Islet of Langerhans (tissue), 1 donor: ENCODE results near the gene ADAMTS4.
A peak's percentile ranks its signal among the peaks of the same experiment; 100 is the strongest.
"Not testable (repeated sequence)": the region's sequence is repeated elsewhere in the genome, so short reads cannot be mapped to it uniquely, and the experiment has no call there.

Source experiments
- FAIRE-seq: peaks from one replicate; lab custom pipeline; 2011; peaks lifted over from hg19 to GRCh38; lab: Jason Lieb, UNC

Gene ADAMTS4, protein sequence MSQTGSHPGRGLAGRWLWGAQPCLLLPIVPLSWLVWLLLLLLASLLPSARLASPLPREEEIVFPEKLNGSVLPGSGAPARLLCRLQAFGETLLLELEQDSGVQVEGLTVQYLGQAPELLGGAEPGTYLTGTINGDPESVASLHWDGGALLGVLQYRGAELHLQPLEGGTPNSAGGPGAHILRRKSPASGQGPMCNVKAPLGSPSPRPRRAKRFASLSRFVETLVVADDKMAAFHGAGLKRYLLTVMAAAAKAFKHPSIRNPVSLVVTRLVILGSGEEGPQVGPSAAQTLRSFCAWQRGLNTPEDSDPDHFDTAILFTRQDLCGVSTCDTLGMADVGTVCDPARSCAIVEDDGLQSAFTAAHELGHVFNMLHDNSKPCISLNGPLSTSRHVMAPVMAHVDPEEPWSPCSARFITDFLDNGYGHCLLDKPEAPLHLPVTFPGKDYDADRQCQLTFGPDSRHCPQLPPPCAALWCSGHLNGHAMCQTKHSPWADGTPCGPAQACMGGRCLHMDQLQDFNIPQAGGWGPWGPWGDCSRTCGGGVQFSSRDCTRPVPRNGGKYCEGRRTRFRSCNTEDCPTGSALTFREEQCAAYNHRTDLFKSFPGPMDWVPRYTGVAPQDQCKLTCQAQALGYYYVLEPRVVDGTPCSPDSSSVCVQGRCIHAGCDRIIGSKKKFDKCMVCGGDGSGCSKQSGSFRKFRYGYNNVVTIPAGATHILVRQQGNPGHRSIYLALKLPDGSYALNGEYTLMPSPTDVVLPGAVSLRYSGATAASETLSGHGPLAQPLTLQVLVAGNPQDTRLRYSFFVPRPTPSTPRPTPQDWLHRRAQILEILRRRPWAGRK

GRCh38 chr1:161198897-161199431, at the start of gene ADAMTS4:
Gene ADAMTS4 (minus strand): TSS chr1:161199054. CDS start chr1:161198627, 427 bp downstream.
- no peak for FAIRE-seq

- no peak for FAIRE-seq
Observed at GRCh38 chr1:161244888-161245287, 46.0 kb upstream of the ADAMTS4 start.

DNA sequence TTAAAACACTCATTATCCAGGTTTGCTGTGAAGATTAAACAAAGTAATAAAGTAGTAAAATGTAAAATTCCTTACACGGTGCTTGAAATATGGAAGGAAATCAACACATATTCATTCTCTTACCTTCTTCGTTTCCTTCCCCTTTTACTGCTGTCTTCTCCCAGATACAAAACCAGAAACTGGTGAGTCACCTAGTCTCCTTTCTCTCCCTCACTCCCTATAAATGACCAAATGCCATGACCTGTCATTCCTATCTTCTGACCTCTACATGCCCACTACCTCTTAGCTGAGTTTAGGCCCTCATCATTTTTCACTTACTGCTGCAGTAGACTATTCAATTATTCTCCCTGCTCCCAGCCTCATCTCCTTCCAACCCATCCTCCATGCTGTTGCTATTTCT, 43.5 kb upstream of the ADAMTS4 start:
- FAIRE-seq, result no peak

GRCh38 chr1:161241682-161242081, 42.8 kb upstream of the ADAMTS4 start:
- no peak for FAIRE-seq

GRCh38 chr1:161238039-161238473, 39.2 kb upstream of the ADAMTS4 start, which contains the start of gene NR1I3:
Gene NR1I3 (minus strand): TSS chr1:161238203. CDS start chr1:161236565, 1,638 bp downstream.
- no peak for FAIRE-seq

- FAIRE-seq, result no peak
Observed at GRCh38 chr1:161235957-161236775, 37.3 kb upstream of the ADAMTS4 start.

- FAIRE-seq, result no peak
Observed at GRCh38 chr1:161233102-161233501, 34.2 kb upstream of the ADAMTS4 start.

DNA sequence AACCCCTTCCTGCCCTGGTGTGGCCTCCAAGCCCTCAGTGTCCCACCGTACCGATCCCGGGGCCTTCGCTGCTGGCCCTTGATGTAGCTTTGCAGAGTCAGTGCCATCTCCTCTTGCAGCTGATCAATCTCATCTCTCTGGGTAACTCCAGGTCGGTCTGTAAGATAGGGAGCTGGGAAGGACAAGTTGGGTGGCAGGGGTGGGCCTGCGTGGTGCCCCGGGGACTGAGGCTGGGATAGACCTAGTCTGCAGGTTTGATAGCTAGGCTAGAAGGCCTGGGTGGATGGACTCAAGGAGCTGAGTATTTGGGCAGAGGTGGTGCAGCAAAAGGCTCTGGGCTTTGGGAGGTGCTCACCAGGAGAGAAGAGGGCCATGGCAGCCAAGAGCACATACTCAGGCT, 31.9 kb upstream of the ADAMTS4 start:
- no peak for FAIRE-seq

GRCh38 chr1:161229896-161230295, 31.0 kb upstream of the ADAMTS4 start:
- no peak for FAIRE-seq

GRCh38 chr1:161228032-161228431, 29.2 kb upstream of the ADAMTS4 start:
- FAIRE-seq, result no peak

- FAIRE-seq, result no peak
Observed at GRCh38 chr1:161227196-161227871, 28.5 kb upstream of the ADAMTS4 start.

GRCh38 chr1:161226759-161227158, 27.9 kb upstream of the ADAMTS4 start:
- no peak for FAIRE-seq

GRCh38 chr1:161226320-161226711, 27.5 kb upstream of the ADAMTS4 start:
- no peak for FAIRE-seq

DNA sequence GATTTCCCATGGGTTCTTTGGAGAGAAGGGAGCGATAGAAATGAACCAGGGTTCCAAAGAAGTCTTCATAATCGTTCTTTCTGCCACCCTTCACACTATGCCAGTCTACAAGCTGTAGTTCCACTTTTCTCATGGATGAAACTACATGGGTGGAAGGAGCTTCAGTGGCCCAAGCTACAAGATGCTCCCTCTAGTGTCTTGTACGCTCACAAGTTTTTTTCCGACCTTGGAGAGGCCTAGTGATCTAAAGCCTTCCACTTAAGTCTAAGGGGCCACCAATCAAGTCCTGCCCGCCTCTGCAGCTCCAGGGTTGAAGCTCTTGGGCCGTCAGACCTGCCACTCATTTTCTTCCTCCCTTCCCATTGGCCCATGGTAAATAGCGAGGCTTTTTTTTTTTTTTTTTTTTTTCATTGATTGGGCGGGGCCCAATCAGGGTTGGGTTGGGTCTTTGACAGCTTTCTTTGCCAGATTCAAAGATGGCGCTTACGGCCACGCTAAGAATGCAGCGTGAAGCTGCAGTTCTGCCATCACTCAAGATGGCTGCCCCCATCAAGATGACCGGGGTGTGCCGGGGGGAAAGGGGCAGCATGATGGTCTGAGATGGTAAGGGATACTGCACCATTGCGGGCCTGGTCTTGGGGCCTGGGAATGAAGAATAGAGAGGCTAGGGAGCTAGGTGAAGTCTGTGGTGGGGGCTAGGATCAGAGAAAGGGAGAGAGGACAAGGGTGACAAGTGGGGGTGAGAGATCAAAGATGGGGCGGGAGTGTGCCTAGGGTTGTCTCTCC, 26.9 kb upstream of the ADAMTS4 start, which contains the start of gene TOMM40L:
Gene TOMM40L, plus strand, starts transcription at position 527 of the 786 bp plus-strand sequence. CDS start 430 bp downstream, outside the sequence.
- FAIRE-seq, result peak; percentile 36

- FAIRE-seq, result no peak
Observed at GRCh38 chr1:161225178-161225533, 26.3 kb upstream of the ADAMTS4 start.

DNA sequence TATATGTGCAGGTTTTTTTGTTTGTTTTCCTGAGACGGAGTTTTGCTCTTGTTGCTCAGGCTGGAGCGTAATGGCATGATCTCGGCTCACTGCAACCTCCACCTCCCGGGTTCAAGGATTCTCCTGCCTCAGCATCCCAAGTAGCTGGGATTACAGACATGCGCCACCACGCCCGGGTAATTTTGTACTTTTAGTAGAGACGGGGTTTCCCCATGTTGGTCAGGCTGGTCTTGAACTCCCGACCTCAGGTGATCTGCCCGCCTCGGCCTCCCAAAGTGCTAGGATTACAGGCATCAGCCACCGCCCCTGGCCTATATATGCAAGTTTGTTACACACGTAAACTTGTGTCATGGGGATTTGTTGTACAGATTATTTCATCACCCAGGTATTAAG, 25.8 kb upstream of the ADAMTS4 start:
- not testable (repeated sequence) for FAIRE-seq

GRCh38 chr1:161223805-161224694, 25.2 kb upstream of the ADAMTS4 start:
- no peak for FAIRE-seq

- no peak for FAIRE-seq
Observed at GRCh38 chr1:161222175-161223019, 23.5 kb upstream of the ADAMTS4 start.

GRCh38 chr1:161220002-161220401, 21.1 kb upstream of the ADAMTS4 start:
- no peak for FAIRE-seq
